ENCODE data around the gene GRID2.

GRCh38 chr4:93203708-93204107 is 899.9 kb downstream of the GRID2 start:
- TF ChIP-seq POLR2A (IDR thresholded peaks at IDR 0.05) (no peak), CTCF (IDR thresholded peaks at IDR 0.05) (no peak)
